Stimulated activated CD8-positive, alpha-beta memory T cell treated with anti-CD3 and anti-CD28 coated beads, Interleukin-7, amount 100 ng/mL, for 24 hours (primary cell): Measurements from ENCODE around the gene SLC8A1.

Experiments used
- DNase-seq: peaks from one replicate; pipeline ENCODE4 v3.0.0-alpha.2; 2020; ENCODE audit warnings: low read depth

Gene SLC8A1

GRCh38 chr2:40386177-40386576 is 65.7 kb downstream of the SLC8A1 start:
- DNase-seq = no peak

- DNase-seq = no peak
Measured at GRCh38 chr2:40384714-40385113, 67.2 kb downstream of the SLC8A1 start.

- DNase-seq = no peak
Measured at GRCh38 chr2:40384233-40384632, 67.7 kb downstream of the SLC8A1 start.

GRCh38 chr2:40380721-40381120 is 71.2 kb downstream of the SLC8A1 start:
- no peak for DNase-seq

- no peak for DNase-seq
Measured at GRCh38 chr2:40380041-40380440, 71.8 kb downstream of the SLC8A1 start.

- DNase-seq = no peak
Measured at GRCh38 chr2:40374543-40375240, 77.2 kb downstream of the SLC8A1 start.

GRCh38 chr2:40373111-40373510 is 78.8 kb downstream of the SLC8A1 start:
- DNase-seq = no peak

- no peak for DNase-seq
Measured at GRCh38 chr2:40372283-40372985, 79.5 kb downstream of the SLC8A1 start.

GRCh38 chr2:40371525-40372282 is 80.2 kb downstream of the SLC8A1 start:
- DNase-seq = no peak

- no peak for DNase-seq
Measured at GRCh38 chr2:40370007-40370395, 81.9 kb downstream of the SLC8A1 start.

- DNase-seq = no peak
Measured at GRCh38 chr2:40369267-40370006, 82.5 kb downstream of the SLC8A1 start.

GRCh38 chr2:40367652-40368051 is 84.2 kb downstream of the SLC8A1 start:
- no peak for DNase-seq

GRCh38 chr2:40367032-40367431 is 84.9 kb downstream of the SLC8A1 start:
- no peak for DNase-seq

- no peak for DNase-seq
Measured at GRCh38 chr2:40364151-40364874, 87.6 kb downstream of the SLC8A1 start.

- DNase-seq = no peak
Measured at GRCh38 chr2:40363631-40364030, 88.3 kb downstream of the SLC8A1 start.

- DNase-seq = no peak
Measured at GRCh38 chr2:40363231-40363630, 88.7 kb downstream of the SLC8A1 start.

GRCh38 chr2:40361478-40361877 is 90.4 kb downstream of the SLC8A1 start:
- no peak for DNase-seq

GRCh38 chr2:40360652-40361051 is 91.2 kb downstream of the SLC8A1 start:
- DNase-seq = no peak

- no peak for DNase-seq
Measured at GRCh38 chr2:40359811-40360210, 92.1 kb downstream of the SLC8A1 start.

- DNase-seq = no peak
Measured at GRCh38 chr2:40358783-40359182, 93.1 kb downstream of the SLC8A1 start.

- no peak for DNase-seq
Measured at GRCh38 chr2:40357667-40358066, 94.2 kb downstream of the SLC8A1 start.

- DNase-seq = no peak
Measured at GRCh38 chr2:40355451-40355850, 96.4 kb downstream of the SLC8A1 start.
